D721Med (cell line): ENCODE measurements around the gene USP6NL.

Source experiments
- DNase-seq: peaks from one replicate; pipeline ENCODE4 v3.0.0; 2011; ENCODE audit warnings: low spot score; ENCODE audit not compliant: insufficient read length
- FAIRE-seq: peaks from 2 replicates; lab custom pipeline; 2011; peaks lifted over from hg19 to GRCh38; lab: Jason Lieb, UNC
- TF ChIP-seq, protein P1 (sequence below): IDR thresholded peaks from 2 replicates; pipeline ENCODE4 v1.5.1; 2012; ENCODE audit warnings: mild to moderate bottlenecking, control low read depth; ENCODE audit not compliant: insufficient read depth; ENCODE audit errors: missing control alignments

The USP6NL gene

DNA sequence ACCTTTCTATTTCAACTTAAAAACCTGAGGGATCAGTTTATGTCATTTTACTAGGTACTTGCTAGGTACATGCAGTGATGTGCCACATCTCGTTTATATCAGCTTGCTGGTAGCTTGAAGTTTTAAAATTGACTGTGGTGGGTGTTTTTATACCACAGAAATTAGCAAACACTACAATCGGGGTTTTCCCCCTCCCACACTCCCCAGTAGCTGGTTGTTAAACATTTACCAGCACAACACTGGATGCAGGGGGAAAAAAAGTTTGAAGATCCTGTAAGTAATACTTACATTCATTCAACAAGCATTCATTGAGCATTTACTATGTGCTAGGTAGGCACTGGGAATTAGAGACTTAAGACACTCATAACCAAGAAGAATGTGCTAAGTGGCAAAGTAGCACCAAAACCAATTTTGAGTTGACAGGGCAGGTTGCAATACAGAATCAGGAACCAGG, 32.6 kb downstream of the USP6NL start:
- DNase-seq (no peak), FAIRE-seq (no peak)

DNA sequence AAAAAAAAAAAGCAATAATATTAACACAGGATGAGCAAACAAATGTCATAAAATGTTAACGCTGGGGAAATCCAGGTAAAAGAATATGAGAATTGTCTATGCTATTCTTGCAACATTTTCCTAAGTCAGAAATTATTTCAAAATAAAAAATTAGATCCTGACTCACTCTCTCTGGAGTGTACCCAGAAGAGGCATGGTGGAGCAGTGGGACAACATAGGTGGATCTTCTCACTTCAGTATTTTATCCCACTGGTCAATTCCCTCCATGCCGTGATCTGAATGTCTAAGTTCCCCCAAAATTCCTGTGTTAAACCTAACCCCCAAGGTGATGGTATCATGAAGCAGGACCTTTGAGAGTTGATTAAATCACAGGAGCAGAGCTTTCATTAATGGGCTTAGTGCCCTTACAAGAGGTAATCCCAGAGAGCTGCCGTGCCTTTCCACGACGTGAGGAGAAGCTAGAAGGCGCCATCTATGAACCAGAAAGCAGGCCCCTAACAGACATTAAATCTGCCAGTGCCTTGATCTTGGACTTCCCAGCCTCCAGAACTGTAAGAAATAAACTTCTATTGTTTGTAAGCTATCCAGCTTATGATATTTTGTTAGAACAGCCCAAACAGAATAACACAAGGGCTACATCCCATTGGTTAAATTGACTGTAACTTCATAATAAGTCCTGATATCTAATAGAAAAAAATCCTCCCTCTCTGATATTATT, 35.2 kb downstream of the USP6NL start:
- TF ChIP-seq, protein P1, sequence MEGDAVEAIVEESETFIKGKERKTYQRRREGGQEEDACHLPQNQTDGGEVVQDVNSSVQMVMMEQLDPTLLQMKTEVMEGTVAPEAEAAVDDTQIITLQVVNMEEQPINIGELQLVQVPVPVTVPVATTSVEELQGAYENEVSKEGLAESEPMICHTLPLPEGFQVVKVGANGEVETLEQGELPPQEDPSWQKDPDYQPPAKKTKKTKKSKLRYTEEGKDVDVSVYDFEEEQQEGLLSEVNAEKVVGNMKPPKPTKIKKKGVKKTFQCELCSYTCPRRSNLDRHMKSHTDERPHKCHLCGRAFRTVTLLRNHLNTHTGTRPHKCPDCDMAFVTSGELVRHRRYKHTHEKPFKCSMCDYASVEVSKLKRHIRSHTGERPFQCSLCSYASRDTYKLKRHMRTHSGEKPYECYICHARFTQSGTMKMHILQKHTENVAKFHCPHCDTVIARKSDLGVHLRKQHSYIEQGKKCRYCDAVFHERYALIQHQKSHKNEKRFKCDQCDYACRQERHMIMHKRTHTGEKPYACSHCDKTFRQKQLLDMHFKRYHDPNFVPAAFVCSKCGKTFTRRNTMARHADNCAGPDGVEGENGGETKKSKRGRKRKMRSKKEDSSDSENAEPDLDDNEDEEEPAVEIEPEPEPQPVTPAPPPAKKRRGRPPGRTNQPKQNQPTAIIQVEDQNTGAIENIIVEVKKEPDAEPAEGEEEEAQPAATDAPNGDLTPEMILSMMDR, result no peak
- FAIRE-seq, result peak; percentile 74
- DNase-seq, result no peak

More for the DNA sequence above, 32.6 kb downstream of the USP6NL start:
- TF ChIP-seq, protein P1, result no peak

DNA sequence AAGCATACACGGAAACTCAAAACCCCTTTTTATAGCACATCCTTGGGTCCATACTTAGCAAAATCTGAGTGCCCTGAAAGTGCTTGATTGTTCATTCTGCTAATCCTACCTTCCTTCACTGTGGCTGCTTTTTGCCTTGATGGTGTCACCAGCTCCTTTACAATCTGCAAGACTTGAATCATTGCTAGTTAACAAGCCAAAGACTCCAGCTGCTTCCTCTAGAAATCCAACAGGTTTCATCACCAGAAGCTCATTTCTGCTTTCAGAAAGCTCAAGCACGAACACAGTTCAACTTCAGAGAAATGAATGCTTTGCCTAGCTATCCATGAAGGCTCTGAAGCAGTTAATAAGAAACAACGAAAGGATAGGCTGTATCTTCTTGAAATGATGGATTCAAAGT, 38.0 kb downstream of the USP6NL start:
- DNase-seq, result no peak
- FAIRE-seq, result peak; percentile 6
- TF ChIP-seq, protein P1, result no peak

DNA sequence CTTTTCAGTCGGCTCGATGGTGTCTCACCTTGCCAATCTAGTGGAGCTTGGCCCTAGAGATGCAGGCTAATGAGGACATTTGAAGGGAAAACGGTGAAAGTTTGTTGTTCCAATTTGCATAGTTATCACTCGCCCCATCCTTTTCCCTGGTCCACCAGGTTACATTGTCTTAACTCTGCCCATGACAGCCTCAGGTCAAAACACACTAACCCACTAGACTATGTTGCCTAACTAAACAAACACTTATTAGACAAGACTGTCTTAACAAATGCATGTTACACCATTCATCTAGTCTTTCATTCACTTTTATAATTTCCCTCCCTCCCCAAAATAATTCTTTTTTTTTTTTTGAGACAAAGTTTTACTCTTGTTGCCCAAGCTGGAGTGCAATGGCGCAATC, 40.7 kb downstream of the USP6NL start:
- no peak for DNase-seq
- no peak for FAIRE-seq
- TF ChIP-seq, protein P1, result no peak

DNA sequence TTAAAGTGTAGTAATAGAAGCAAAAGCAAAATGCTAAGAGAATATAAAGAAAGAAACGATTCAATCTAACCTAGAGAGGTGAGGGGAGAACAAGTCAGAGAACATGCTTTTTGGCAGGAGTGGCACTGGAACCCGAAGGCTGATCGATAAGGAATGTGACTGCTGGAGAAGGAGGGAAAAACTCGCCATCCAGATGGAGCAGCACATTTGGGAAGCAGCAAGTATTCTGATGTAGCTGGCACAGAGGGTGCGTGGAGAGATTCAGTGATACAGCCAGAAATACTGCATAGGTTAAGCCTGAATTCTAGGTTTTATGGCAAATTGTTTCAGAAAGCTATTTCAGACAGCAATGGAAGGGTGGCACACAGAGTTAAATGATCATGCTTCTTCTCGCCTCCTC, 42.0 kb downstream of the USP6NL start:
- TF ChIP-seq, protein P1, result no peak
- no peak for DNase-seq
- FAIRE-seq, result peak; percentile 41

DNA sequence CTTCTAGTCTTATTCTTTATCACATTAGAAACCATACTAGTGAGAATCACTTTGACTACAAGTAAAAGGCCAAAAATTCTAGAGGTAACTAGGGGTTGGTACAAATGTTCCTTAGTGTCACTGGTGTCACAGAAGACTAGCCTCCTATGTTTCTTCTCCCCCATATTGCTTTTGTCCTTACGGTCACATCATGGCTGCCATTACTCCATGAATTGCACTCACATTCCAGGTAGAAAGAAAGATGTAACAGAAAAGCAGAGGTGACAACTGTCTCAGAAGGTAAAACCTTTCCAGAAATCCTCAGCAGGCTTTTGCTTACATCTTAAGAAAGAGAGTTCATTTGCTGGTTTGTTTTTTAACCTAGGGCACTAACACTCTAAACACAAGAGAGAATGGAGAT, 42.9 kb downstream of the USP6NL start:
- DNase-seq (no peak), FAIRE-seq (no peak)
- TF ChIP-seq, protein P1, result no peak

DNA sequence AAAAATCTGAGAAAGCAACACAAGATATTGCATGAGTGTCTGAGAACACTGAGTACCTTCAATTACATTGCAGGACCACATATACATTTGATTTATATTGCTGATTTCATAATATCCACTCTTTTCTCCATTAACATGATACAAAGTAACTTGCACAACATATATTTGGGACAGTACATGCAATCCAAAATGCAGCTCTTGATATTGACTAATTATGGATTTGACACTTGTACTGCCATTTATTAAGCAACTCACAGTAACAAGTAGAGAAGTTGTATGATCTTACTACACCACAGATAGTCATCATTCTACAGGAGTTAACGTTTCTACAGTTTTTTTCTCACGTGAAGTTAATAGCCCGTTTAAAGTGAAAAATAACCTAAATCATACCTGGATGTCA, 46.7 kb downstream of the USP6NL start:
- TF ChIP-seq, protein P1, result no peak
- DNase-seq, result no peak
- FAIRE-seq, result peak; percentile 92
